GM19467 (cell line): ENCODE measurements around the gene SMYD3.

ENCODE experiments used
- ATAC-seq: cut with Tn5 transposase; IDR thresholded peaks from one replicate; pipeline ENCODE4 v1.9.1; 2021; ENCODE audit warnings: mild to moderate bottlenecking, moderate library complexity; ENCODE audit not compliant: unreplicated experiment

Gene SMYD3

DNA sequence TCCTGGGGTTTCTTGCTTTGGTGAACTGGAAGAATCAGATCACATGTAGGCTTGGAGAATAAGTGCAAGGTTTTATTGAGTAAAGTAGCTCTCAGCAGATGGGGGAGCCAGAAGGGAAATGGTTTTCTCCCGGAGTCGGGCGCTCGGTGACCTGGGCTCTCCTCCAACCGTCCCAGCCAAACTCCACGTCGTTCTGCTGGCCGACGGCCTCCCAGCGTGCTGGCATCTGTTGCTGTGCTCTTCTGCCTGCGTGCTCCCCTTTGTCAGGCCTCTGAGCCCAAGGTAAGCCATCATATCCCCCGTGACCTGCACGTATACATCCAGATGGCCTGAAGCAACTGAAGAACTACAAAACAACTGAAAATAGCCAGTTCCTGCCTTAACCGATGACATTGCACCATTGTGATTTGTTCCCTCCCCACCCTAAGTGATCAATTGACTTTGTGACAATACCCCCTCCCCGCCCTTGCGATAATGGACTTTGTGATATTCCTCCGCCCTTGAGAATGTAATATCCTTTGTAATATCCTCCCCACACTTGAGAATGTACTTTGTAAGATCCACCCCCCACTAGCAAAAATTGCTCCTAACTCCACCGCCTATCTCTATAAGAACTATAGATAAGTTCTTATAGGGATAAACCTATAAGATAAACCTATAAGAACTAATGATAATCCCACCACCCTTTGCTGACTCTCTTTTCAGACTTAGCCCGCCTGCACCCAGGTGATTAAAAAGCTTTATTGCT, 88.3 kb downstream of the SMYD3 start:
- ATAC-seq, result no peak

GRCh38 chr1:246417813-246418564, 89.1 kb downstream of the SMYD3 start:
- no peak for ATAC-seq

- ATAC-seq, result no peak
Measured at GRCh38 chr1:246417152-246417812, 89.8 kb downstream of the SMYD3 start.

GRCh38 chr1:246416261-246416660, 90.8 kb downstream of the SMYD3 start:
- ATAC-seq, result no peak

DNA sequence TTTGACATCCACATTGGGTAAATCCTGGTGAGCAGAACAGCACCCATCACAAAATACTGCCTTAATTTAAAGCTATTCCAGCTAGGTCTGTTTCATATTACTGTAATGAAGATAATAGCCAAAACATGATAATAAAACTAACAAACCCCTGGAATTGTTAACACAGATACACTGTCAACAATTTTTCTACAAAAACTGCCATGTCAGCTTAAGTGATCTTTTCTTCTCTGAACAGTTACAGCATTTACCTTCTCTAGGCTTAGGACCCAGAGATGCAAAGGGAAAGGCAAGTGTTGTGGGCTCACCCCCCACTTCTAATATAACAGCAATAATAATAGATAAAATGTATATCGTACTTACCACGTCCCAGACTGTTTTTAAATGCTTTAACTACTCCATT, 92.1 kb downstream of the SMYD3 start:
- no peak for ATAC-seq

GRCh38 chr1:246413430-246413829, 93.6 kb downstream of the SMYD3 start:
- no peak for ATAC-seq

- ATAC-seq, result no peak
Measured at GRCh38 chr1:246404078-246404477, 103.0 kb downstream of the SMYD3 start.

DNA sequence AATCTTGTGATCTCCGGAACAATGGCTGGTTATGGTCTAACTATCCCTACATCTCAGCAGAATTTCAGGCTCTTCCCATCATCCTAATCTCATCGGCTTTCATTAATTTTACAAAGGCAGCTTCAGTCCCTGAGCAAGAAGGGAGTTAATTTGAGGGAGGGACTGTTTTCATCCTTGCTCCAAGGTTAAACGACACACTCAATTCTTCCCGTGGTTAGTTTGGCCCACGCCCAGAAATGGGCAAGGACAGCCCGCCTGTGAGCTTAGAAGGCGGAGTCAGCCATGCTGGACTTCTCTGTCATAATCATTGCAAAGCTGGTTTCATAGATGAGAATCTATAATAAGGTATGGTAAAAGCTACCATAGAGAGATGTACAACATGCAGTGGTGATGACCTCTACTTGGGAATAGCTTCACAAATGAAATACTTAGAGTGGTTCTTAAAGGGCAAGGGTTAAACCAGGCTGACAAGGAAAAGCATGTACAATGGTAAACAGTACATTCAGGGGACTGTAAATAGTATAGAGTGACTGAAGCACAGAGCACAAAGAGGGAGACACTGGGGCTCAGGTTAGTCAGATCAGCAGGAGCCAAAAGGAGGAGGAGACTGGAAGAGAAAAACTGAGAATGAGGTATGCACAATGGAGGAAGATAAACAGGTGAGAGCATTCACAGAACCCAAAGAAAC, 108.8 kb downstream of the SMYD3 start:
- ATAC-seq, result no peak

DNA sequence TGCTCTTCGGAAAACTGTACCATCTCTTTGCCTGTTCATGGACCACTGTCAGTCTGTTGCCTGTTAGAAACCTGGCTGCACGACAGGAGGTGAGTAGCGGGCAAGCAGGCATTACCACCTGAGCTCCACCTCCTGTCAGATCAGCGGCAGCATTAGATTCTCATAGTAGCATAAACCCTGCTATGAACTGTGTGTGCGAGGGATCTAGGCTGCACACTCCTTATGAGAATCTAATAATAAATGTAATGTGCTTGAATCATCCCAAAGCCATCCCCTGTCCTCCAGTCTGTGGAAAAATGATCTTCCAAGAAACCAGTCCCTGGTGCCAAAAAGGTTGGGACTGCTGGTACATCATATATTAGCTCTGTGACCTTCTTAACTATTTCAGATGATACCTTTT, 110.0 kb downstream of the SMYD3 start:
- no peak for ATAC-seq

- ATAC-seq, result no peak
Measured at GRCh38 chr1:246396322-246396721, 110.8 kb downstream of the SMYD3 start.

- no peak for ATAC-seq
Measured at GRCh38 chr1:246394121-246394520, 113.0 kb downstream of the SMYD3 start.

GRCh38 chr1:246390855-246391254, 116.2 kb downstream of the SMYD3 start:
- no peak for ATAC-seq

- ATAC-seq, result no peak
Measured at GRCh38 chr1:246384616-246385015, 122.5 kb downstream of the SMYD3 start.

GRCh38 chr1:246383791-246384190, 123.3 kb downstream of the SMYD3 start:
- no peak for ATAC-seq

DNA sequence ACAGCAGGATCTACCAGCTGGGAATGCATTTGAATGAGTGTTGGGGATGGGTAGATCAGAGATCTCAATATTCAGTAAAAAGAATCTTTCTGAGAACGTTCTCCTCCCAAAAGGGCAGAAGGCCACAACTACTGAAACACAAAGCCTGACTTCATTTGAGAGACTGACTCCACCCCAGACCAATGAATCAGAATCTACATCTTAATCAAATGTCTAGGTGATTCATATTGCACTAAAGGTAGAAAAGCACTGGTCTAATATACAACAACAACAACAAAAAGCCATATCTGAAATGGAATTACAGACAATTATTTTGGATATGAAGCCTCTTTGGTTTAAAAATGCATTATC, 123.9 kb downstream of the SMYD3 start:
- ATAC-seq, result no peak

- no peak for ATAC-seq
Measured at GRCh38 chr1:246382589-246383238, 124.4 kb downstream of the SMYD3 start.

DNA sequence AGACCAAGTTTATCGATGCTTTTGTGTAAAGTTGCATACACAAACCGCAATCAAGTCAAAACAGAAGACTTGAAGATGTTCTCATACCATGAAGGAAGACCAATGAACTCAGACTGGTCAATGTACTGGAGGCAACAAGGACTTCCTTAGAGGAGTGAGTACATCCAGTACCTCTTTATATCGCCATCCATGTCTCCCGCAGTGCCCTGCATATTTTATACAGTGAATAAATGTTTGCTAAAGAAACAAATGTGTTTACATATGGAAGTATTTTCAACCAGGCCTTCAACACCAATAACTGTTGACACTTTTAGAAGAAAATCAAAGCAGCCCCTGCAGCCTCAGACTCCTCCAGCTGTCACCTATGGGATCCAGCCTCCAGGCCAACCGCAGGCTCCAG, 125.6 kb downstream of the SMYD3 start:
- no peak for ATAC-seq

- ATAC-seq, result no peak
Measured at GRCh38 chr1:246377625-246378153, 129.4 kb downstream of the SMYD3 start.

DNA sequence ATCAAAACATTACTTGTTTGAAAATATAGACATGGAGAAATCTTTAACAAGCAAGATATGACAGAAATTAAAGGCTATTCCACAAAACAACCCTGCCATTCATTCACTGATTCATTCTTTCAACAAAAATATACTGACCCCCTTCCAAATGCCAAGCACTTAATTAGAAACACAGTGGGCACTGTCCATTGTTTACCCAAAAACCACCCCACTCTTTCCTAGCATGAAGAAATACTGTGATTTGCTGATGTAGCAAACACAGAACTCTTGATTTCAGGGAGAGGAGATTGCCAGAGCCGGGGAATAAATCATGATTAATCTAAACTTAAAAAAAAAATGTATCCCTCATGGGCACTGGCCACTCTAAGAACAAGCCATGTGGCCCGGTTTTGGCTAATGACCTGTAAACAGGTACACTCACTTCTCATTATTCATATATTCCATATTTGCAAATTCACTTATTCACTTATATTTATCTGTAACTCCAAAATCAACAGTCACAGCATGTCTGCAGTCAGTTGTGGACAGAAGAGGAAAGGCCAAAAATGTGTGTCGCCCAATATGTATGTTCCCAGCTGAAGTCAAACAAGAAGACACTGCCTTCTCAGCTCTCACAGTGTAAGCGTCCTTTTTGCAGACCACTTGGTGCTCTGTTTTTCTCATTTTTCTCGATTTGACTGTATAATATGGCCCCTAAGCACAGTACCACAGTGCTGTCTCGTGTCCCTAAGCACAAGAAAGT, 133.1 kb downstream of the SMYD3 start:
- ATAC-seq, result no peak

- ATAC-seq, result no peak
Measured at GRCh38 chr1:246372559-246372958, 134.5 kb downstream of the SMYD3 start.
